ENCODE data around the gene DBH. TPM values are rescaled to one million over a fixed set of nuclear protein-coding genes. Genes with fewer than 3 reads are reported as not detected.

Gene DBH
- total RNA-seq, 3 donors from 2014 or later (not counting 1 experiment from before 2014, with no cell fraction given): not detected

GRCh38 chr9:133605446-133605845 is 30.7 kb upstream of the DBH start:
- WGBS (ENCODE audit: insufficient coverage): 84% methylated on average over 15 of the region's 17 CpGs

GRCh38 chr9:133605856-133606707 is 30.1 kb upstream of the DBH start:
- intact Hi-C loops (cut with micrococcal nuclease): no loop called here
- Histone ChIP-seq H3K27ac (ENCODE audit: low read length) (no peak overlapping the region), H3K36me3 (ENCODE audit: control insufficient read depth, insufficient read depth, low read length) (no peaks in the 10 kb centered on the region), H3K27me3 (ENCODE audit: control insufficient read depth, insufficient read depth, low read length) (peaks cover 12% of the 10 kb centered on the region), H3K9me3 (ENCODE audit: control insufficient read depth, insufficient read depth, low read length) (no peaks in the 10 kb centered on the region), H3K4me3 (ENCODE audit: low read length) (no peak overlapping the region), H3K4me1 (ENCODE audit: control insufficient read depth, insufficient read depth, low read length) (no peaks in the 10 kb centered on the region)
- Mint-ChIP-seq H3K9me3 (no peaks in the 10 kb centered on the region), H3K27ac (no peak overlapping the region), H3K36me3 (no peaks in the 10 kb centered on the region), H3K4me3 (no peak overlapping the region), H3K27me3 (ENCODE audit: low read depth in 2 of 2) (peaks cover 23 to 27% of the 10 kb centered on the region in 2 donors), H3K4me1 (peaks cover 0 to 4% of the 10 kb centered on the region in 2 donors)
- DNase-seq (no peak), ATAC-seq (no peak)
- WGBS (ENCODE audit: insufficient coverage): 69% methylated on average over 16 of the region's 16 CpGs
- no peak for TF ChIP-seq CTCF (IDR thresholded peaks at IDR 0.05)

More at GRCh38 chr9:133605446-133605845, 30.7 kb upstream of the DBH start:
- H3K4me1 Mint-ChIP-seq: peaks cover 0 to 4% of the 10 kb centered on the region in 2 donors
- ATAC-seq (no peak), DNase-seq (no peak)
- intact Hi-C loops (cut with micrococcal nuclease): no loop called here
- H3K27me3 Mint-ChIP-seq (ENCODE audit: low read depth in 2 of 2): peaks cover 16 to 29% of the 10 kb centered on the region in 2 donors
- Histone ChIP-seq H3K27me3 (ENCODE audit: control insufficient read depth, insufficient read depth, low read length) (peaks cover 10% of the 10 kb centered on the region), H3K27ac (ENCODE audit: low read length) (no peak overlapping the region), H3K36me3 (ENCODE audit: control insufficient read depth, insufficient read depth, low read length) (no peaks in the 10 kb centered on the region), H3K9me3 (ENCODE audit: control insufficient read depth, insufficient read depth, low read length) (no peaks in the 10 kb centered on the region), H3K4me3 (ENCODE audit: low read length) (no peak overlapping the region), H3K4me1 (ENCODE audit: control insufficient read depth, insufficient read depth, low read length) (no peaks in the 10 kb centered on the region)
- no peak overlapping the region for H3K4me3 Mint-ChIP-seq
- H3K36me3 Mint-ChIP-seq: no peaks in the 10 kb centered on the region
- TF ChIP-seq CTCF (IDR thresholded peaks at IDR 0.05): no peak
- no peaks in the 10 kb centered on the region for H3K9me3 Mint-ChIP-seq
- H3K27ac Mint-ChIP-seq: no peak overlapping the region

DNA sequence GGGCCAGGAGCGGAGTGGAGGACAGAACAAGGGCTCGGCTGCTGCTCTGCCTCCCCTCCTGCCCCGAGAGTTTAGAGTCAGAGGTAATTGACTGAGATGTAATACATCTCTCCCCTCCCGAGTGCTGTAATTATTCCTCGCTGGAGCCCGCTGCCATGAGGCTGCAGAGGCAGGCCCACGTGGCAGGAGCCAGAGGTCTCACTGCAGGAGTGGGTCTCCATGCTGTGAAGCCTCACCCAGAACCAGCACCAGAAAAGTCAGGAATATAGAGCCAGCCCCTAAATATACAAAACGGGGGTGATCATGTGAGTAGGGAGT is 29.5 kb upstream of the DBH start:
- H3K27ac Mint-ChIP-seq: no peak overlapping the region
- Histone ChIP-seq H3K36me3 (ENCODE audit: control insufficient read depth, insufficient read depth, low read length) (no peaks in the 10 kb centered on the region), H3K27ac (ENCODE audit: low read length) (no peak overlapping the region), H3K4me3 (ENCODE audit: low read length) (no peak overlapping the region), H3K27me3 (ENCODE audit: control insufficient read depth, insufficient read depth, low read length) (peaks cover 12% of the 10 kb centered on the region), H3K4me1 (ENCODE audit: control insufficient read depth, insufficient read depth, low read length) (no peaks in the 10 kb centered on the region), H3K9me3 (ENCODE audit: control insufficient read depth, insufficient read depth, low read length) (no peaks in the 10 kb centered on the region)
- no peaks in the 10 kb centered on the region for H3K36me3 Mint-ChIP-seq
- H3K4me1 Mint-ChIP-seq: peaks cover 0 to 4% of the 10 kb centered on the region in 2 donors
- no peaks in the 10 kb centered on the region for H3K9me3 Mint-ChIP-seq
- intact Hi-C loops (cut with micrococcal nuclease): no loop called here
- H3K4me3 Mint-ChIP-seq: no peak overlapping the region
- peaks cover 27 to 29% of the 10 kb centered on the region in 2 donors for H3K27me3 Mint-ChIP-seq (ENCODE audit: low read depth in 2 of 2)
- TF ChIP-seq CTCF (IDR thresholded peaks at IDR 0.05): no peak
- no peak for DNase-seq
- ATAC-seq: no peak
- 74% methylated on average over 7 of the region's 8 CpGs for WGBS (ENCODE audit: insufficient coverage)

Data from natural killer cell (primary cell).